ES-I3 (cell line): ENCODE results near the gene SGCA.

Experiments
- H3K36me3 ChIP-seq: 2 replicates; pipeline ENCODE4 v1.6.1; 2013; ENCODE audit warnings: mild to moderate bottlenecking, low read length, control low read depth, moderate library complexity; ENCODE audit not compliant: insufficient read depth
- H3K4me1 ChIP-seq: 2 replicates; pipeline ENCODE4 v1.6.1; 2013; ENCODE audit warnings: mild to moderate bottlenecking, control low read depth, low read length; ENCODE audit not compliant: insufficient read depth
- H3K9ac ChIP-seq: 2 replicates; pipeline ENCODE4 v1.6.1; 2013; ENCODE audit warnings: low read depth, mild to moderate bottlenecking, low read length, moderate library complexity
- H3K9me3 ChIP-seq: 2 replicates; pipeline ENCODE4 v1.6.1; 2013; ENCODE audit warnings: mild to moderate bottlenecking, low read length, moderate library complexity; ENCODE audit not compliant: control insufficient read depth, insufficient read depth

The SGCA gene

GRCh38 chr17:50191359-50192143, 25.7 kb downstream of the SGCA start:
- H3K9ac ChIP-seq: no peak overlapping the region
- no peaks in the 10 kb centered on the region for H3K9me3 ChIP-seq
- no peaks in the 10 kb centered on the region for H3K4me1 ChIP-seq
- peaks cover 42% of the 10 kb centered on the region for H3K36me3 ChIP-seq

GRCh38 chr17:50192144-50192617, 26.4 kb downstream of the SGCA start:
- no peaks in the 10 kb centered on the region for H3K4me1 ChIP-seq
- peaks cover 43% of the 10 kb centered on the region for H3K36me3 ChIP-seq
- no peak overlapping the region for H3K9ac ChIP-seq
- no peaks in the 10 kb centered on the region for H3K9me3 ChIP-seq

GRCh38 chr17:50192618-50193291, 26.9 kb downstream of the SGCA start:
- Histone ChIP-seq H3K4me1 (no peaks in the 10 kb centered on the region), H3K36me3 (peaks cover 43% of the 10 kb centered on the region), H3K9me3 (no peaks in the 10 kb centered on the region), H3K9ac (no peak overlapping the region)

GRCh38 chr17:50194140-50194933, 28.5 kb downstream of the SGCA start:
- no peak overlapping the region for H3K9ac ChIP-seq
- no peaks in the 10 kb centered on the region for H3K4me1 ChIP-seq
- H3K9me3 ChIP-seq: no peaks in the 10 kb centered on the region
- H3K36me3 ChIP-seq: peaks cover 47% of the 10 kb centered on the region

GRCh38 chr17:50194934-50195865, 29.4 kb downstream of the SGCA start:
- Histone ChIP-seq H3K9ac (no peak overlapping the region), H3K36me3 (peaks cover 47% of the 10 kb centered on the region), H3K4me1 (no peaks in the 10 kb centered on the region), H3K9me3 (no peaks in the 10 kb centered on the region)

GRCh38 chr17:50196036-50196435, 30.2 kb downstream of the SGCA start:
- H3K36me3 ChIP-seq: peaks cover 43% of the 10 kb centered on the region
- H3K9ac ChIP-seq: no peak overlapping the region
- H3K9me3 ChIP-seq: no peaks in the 10 kb centered on the region
- H3K4me1 ChIP-seq: no peaks in the 10 kb centered on the region

GRCh38 chr17:50196826-50197225, 31.0 kb downstream of the SGCA start:
- Histone ChIP-seq H3K9ac (no peak overlapping the region), H3K36me3 (peaks cover 41% of the 10 kb centered on the region), H3K9me3 (no peaks in the 10 kb centered on the region), H3K4me1 (no peaks in the 10 kb centered on the region)

GRCh38 chr17:50198026-50198669, 32.3 kb downstream of the SGCA start:
- H3K9me3 ChIP-seq: no peaks in the 10 kb centered on the region
- peaks cover 41% of the 10 kb centered on the region for H3K36me3 ChIP-seq
- H3K4me1 ChIP-seq: peaks cover 5% of the 10 kb centered on the region; the same call in 1 of the 2 replicates
- H3K9ac ChIP-seq: no peak overlapping the region

- H3K4me1 ChIP-seq: peaks cover 17% of the 10 kb centered on the region; the same call in 1 of the 2 replicates
- H3K9ac ChIP-seq: peak overlapping the region; percentile 90; the same call in 1 of the 2 replicates
- no peaks in the 10 kb centered on the region for H3K9me3 ChIP-seq
- peaks cover 34% of the 10 kb centered on the region for H3K36me3 ChIP-seq
These were observed 33.5 kb downstream of the SGCA start for GRCh38 chr17:50199211-50199802.

GRCh38 chr17:50199803-50200456, 34.1 kb downstream of the SGCA start:
- Histone ChIP-seq H3K4me1 (peaks cover 18% of the 10 kb centered on the region; the same call in 1 of the 2 replicates), H3K9ac (peak overlapping the region; percentile 90), H3K9me3 (no peaks in the 10 kb centered on the region), H3K36me3 (peaks cover 31% of the 10 kb centered on the region)

- H3K9ac ChIP-seq: peak overlapping the region; percentile 90
- H3K36me3 ChIP-seq: peaks cover 28% of the 10 kb centered on the region
- no peaks in the 10 kb centered on the region for H3K9me3 ChIP-seq
- H3K4me1 ChIP-seq: peaks cover 26% of the 10 kb centered on the region
These were observed 34.9 kb downstream of the SGCA start for GRCh38 chr17:50200457-50201275.

- Histone ChIP-seq H3K4me1 (peaks cover 30% of the 10 kb centered on the region), H3K9ac (peak within 1 kb of the TSS; percentile 90), H3K9me3 (no peaks in the 10 kb centered on the region), H3K36me3 (peaks cover 26% of the 10 kb centered on the region)
These were observed 35.6 kb downstream of the SGCA start, which contains the start of gene COL1A1 for GRCh38 chr17:50201276-50201854. TSS of gene COL1A1 (minus strand) at chr17:50201631. CDS start at chr17:50201513, 118 bp downstream.
